Heart left ventricle (tissue), 13 donors: ENCODE results near the gene PRDX5.

Experiments
- CTCF ChIP-seq, 12 donors: fragments of 200-600 bp; sonication (generic) in 4 of 12; IDR thresholded peaks; one replicate each; pipeline versions ENCODE4 v1.5.0 to v1.8.0; 2018 to 2022; ENCODE audit warnings: antibody characterized with exemption in 12 of 12, mild to moderate bottlenecking in 5 of 12
- POLR2A ChIP-seq, 2 donors: fragments of 450-650 bp; IDR thresholded peaks; one replicate each; pipeline ENCODE4 v1.6.1; 2017; ENCODE audit warnings: antibody characterized with exemption in 2 of 2, mild to moderate bottlenecking in 2 of 2, moderate library complexity in 2 of 2
- donor health status: ischemic (EF 13 %, LVEDD 7.1; RV severe dilation, severe dysfunction).
- donor health status: DM: no; HTN: yes; CAD: no.
- donor health status: DM: no; HTN: no; CAD: no.
- donor health status: ischemic (EF 25% LVEDD 6.9; RV normal size, moderate dysfunction).
- donor health status: ischemic (EF 25% LVEDD 5.7; RV mildly dilated, moderate dysfunction).
- donor health status: ischemic (EF 35%, LVEDD 5.7; RV mildly dilated, moderate dysfunction).
- donor health status: nonischemic (EF 11% LVEDD 7.7; RV severe dilation, severe dysfunction).
- donor health status: DM: yes; HTN: yes; CAD: no.
- donor health status: PGD.
- donor health status: ischemic (EF 29% LVEDD 5.4; RV normal size, mild dysfunction).
- donor health status: nonischemic (EF 23%, LVEDD 6.1; RV moderate dilation, normal function).

- TF ChIP-seq CTCF (IDR thresholded peaks at IDR 0.05) (no peak), POLR2A (IDR thresholded peaks at IDR 0.05) (no peak)
Observed at GRCh38 chr11:64296830-64297698, 20.9 kb upstream of the PRDX5 start.
